GM04504 (cell line): ENCODE data around the gene TCF3.
"Not testable (repeated sequence)": the region's sequence is repeated elsewhere in the genome, so short reads cannot be mapped to it uniquely, and the experiment has no call there.

Source experiments
- DNase-seq: peaks from one replicate; pipeline ENCODE4 v3.0.0-alpha.2; 2012; ENCODE audit warnings: low read depth

TCF3 gene

DNA sequence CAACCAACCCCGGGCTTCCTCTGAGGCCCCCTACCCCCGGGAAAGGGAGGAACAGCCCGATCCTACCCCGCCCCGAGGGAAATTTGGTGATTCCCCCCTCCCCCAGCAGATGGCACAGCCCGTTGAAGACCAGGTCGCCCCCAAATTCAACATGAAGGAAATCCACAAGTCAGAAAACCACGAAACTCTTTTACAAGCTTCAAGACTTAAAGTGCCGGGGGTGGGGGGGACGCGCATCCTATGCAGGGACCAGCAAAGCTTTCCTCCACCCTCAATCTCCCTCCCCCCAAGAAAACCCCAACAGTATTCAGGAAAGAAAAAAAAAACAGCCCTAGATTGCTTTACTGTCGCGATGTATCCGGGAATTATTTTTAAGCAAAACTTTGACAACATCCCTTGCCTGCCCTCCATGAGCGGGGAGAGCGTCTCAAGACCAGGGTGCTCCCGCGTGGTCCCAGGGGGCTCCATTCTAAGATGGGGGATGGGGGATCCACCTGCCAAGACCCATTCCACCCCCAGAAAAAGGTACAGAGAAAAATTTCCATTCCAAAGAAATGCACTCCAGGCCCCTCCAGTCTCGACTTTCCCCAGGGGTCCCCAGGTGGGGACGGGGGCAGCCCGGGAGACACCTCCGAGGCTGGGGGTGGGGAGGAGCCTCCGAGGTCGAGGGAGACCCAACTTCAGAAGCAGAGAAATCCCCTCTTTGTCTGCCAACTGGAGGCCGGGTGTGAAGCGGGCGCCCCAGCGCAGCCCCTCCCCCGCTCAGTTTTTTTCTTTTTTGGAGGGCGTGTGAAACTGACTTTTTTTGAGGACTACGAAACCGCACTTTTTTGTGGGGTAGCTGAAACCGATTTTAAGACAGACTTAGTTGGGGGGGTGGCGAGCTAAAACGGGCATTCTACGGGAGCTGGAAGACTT lies 1.5 kb downstream of the TCF3 start:
- DNase-seq: no peak

GRCh38 chr19:1649706-1650649 lies 2.4 kb downstream of the TCF3 start:
- no peak for DNase-seq

- DNase-seq: no peak
These were observed 3.4 kb downstream of the TCF3 start for GRCh38 chr19:1648920-1649541.

- DNase-seq: no peak
These were observed 4.0 kb downstream of the TCF3 start for GRCh38 chr19:1648459-1648849.

GRCh38 chr19:1647501-1648458 lies 4.6 kb downstream of the TCF3 start:
- no peak for DNase-seq

- no peak for DNase-seq
These were observed 5.6 kb downstream of the TCF3 start for GRCh38 chr19:1646659-1647453.

DNA sequence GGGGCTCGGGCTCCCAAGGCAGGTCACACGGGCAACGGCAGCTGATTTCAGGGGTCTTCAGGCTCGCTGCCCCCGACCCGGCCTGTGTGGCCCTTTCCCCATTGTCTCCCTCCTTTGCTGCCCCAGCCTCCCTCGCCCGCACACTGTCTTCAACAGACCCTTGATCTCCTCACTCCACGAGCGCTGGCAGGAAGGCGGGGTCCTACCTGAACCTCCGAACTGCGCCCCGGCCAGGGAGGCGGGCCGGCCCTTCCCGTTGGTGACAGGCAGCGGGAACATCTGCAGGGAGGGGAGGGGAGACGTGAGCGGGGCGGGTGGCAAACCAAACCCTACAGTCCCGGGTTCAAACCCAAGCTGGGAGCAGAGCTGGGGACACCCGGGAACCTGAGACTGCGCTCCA lies 6.3 kb downstream of the TCF3 start:
- no peak for DNase-seq

GRCh38 chr19:1645299-1645698 lies 7.1 kb downstream of the TCF3 start:
- no peak for DNase-seq

- DNase-seq: no peak
These were observed 8.3 kb downstream of the TCF3 start for GRCh38 chr19:1644070-1644469.

DNA sequence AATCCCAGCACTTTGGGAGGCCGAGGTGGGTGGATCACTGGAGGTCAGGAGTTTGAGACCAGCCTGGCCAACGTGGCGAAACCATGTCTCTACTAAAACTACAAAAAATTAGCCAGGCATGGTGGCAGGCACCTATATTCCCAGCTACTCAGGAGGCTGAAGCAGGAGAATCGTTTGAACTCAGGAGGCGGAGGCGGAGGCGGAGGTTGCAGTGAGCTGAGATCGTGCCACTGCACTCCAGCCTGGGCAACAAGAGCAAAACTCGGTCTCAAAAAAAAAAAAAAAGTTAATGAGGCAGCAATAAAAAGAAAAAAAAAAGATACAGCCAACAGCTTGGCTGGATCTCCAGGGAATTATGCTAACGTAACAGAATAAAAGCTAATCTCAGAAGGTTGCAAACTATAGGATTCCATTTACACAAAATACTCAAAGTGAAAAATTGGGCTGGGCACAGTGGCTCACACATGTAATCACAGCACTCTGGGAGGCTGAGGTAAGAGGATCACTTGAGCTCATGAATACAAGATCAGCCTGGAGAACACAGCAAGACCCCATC lies 11.4 kb downstream of the TCF3 start:
- DNase-seq: not testable (repeated sequence)

DNA sequence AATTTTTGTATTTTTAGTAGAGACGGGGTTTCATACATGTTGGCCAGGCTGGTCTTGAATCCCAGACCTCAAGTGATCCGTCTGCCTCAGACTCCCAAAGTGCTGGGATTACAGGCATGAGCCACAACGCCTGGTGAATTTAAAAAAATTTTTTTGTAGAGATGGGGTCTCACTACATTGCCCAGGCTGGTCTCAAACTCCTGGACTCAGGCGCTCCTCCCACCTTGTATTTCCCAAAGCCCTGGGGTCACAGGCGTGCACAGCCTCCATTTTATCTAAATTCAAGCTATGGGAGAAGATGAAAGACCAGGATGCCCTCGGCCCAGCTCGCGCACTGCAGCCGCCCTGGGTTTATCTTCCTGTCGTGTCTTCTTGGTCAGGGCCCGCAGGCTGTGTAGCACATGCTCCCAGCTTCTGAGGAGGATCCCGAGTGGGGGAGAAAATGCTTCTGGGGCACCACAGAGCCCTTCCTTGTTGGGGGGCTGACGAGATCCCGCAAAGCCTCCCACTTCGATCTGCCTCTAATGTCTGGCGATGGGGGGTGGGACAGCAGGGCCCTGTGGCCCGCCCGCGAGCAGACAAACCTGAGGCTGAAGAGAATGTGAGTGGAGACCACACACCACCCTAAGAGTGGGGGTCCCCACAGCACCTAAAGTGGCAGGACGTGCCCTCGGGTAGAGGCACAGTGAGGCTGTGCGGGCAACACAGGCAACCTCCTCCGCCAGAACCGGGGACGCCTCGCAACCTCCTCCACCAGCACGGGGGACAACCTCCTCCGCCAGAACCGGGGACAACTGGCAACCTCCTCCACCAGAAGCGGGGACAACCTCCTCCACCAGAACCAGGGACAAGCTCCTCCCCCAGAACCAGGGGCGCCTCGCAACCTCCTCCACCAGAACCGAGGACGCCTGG lies 15.8 kb downstream of the TCF3 start:
- DNase-seq: no peak

- no peak for DNase-seq
These were observed 17.5 kb downstream of the TCF3 start for GRCh38 chr19:1634938-1635243.

GRCh38 chr19:1634242-1634937 lies 18.0 kb downstream of the TCF3 start:
- DNase-seq: no peak

- no peak for DNase-seq
These were observed 19.1 kb downstream of the TCF3 start for GRCh38 chr19:1633269-1633826.

DNA sequence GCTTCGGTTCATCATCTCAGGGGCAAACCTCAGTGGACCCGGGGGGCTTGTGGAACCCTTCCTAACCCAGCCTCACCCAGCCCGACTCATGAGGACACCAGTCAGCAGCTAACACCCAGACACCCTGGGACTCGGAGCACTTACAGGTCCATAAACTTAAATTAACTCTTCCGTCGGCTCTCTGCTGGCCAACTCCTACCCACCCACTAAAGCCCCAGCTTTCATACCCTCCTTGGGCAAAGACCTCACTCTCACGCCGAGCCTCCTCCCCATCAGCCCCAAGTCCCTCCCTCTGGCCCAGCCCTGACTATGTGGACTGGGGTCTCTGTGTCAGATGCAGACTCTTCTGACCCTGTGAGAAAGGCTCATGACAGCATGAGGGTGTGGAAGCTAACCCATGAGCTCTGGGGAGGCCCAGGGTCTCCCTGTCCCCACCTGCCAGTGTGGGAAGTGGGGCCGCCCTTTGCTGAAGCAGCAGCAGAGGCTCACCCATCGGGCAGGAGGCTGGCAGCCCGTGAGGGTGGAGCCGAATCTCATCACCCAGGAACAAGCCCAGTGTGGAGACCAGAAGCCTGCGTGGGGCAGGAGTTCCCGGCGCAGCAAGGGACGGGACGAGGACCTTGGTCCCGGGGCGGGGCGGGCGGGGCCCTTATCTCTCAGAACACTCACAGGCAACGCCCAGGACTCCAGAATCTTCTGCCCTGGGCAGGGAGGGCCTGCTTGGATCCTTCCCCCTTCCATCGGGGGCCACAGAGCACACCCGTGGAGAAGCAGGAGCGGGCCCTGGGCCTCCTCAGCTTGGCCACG lies 19.8 kb downstream of the TCF3 start:
- no peak for DNase-seq

- no peak for DNase-seq
These were observed 20.8 kb downstream of the TCF3 start for GRCh38 chr19:1631557-1632100.

GRCh38 chr19:1630811-1631210 lies 21.6 kb downstream of the TCF3 start:
- no peak for DNase-seq
